GM21360 (cell line): ENCODE data around the gene PF4V1.
"Not testable (repeated sequence)": the region's sequence is repeated elsewhere in the genome, so short reads cannot be mapped to it uniquely, and the experiment has no call there.

Source experiments
- ATAC-seq: cut with Tn5 transposase; IDR thresholded peaks from one replicate; pipeline ENCODE4 v1.9.1; 2021; ENCODE audit warnings: mild to moderate bottlenecking, moderate library complexity; ENCODE audit not compliant: unreplicated experiment

The PF4V1 gene

GRCh38 chr4:73869130-73870055 is 16.3 kb downstream of the PF4V1 start, which contains the start of gene CXCL1:
CXCL1 (plus strand) TSS chr4:73869393; CDS start chr4:73869471, 78 bp downstream.
- no peak for ATAC-seq

- ATAC-seq, result no peak
Observed at GRCh38 chr4:73870260-73870659, 17.2 kb downstream of the PF4V1 start.

GRCh38 chr4:73870768-73871167 is 17.7 kb downstream of the PF4V1 start:
- no peak for ATAC-seq

GRCh38 chr4:73871511-73872310 is 18.6 kb downstream of the PF4V1 start:
- no peak for ATAC-seq

DNA sequence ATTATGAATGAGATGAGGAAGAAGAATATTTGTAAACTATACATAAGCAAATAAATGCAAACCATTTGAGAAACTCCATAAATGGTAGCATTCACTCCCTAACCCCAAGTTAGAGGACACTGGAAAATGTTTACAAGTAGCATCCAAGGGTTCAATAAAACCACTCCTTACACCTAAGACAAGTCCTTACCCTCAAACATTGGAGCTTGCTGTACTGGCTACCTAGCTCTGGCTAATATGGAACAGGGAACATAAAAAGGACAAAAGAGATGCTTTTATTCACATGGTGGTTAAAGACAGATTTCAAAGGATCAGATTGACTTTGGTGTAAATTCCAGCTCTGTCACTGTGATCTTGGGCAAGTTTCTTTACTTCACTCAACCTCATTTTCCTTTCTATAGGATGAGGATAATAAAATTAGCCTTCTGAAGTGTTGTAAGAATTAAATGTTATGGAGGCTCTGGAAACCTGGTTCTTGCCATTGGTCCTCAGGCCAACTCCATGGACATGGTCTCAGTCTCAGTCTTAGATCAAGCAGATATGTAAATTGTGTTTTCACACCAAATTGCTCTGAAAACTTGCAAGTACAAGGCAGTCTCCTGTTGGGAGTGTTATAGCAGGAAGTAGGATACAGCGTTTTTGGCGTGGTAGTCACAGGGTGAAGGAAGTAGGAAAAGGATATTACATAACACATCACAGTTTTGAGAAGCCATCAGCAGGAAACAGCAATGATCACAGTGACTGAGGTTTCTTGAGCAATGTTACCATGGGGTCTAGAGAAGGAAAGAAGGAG is 19.4 kb downstream of the PF4V1 start:
- no peak for ATAC-seq

DNA sequence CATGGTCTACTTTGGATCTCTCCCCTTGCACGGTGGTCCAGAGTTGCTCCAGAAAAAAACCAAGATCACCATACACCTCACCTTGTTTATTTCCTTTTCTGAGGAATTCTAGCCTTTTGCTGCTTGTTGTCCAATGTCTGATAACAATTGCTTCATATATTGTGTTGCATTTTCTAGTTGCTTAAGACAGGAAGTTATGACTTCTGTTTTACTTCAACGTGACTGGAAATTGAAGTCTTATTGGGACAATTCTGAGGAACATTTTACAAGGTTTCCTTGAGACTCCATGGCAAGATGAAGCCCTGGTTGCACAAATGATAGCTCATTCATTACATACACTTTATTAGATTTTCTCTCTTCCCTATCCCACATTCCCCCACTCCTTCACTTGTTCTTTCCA is 21.3 kb downstream of the PF4V1 start:
- no peak for ATAC-seq

DNA sequence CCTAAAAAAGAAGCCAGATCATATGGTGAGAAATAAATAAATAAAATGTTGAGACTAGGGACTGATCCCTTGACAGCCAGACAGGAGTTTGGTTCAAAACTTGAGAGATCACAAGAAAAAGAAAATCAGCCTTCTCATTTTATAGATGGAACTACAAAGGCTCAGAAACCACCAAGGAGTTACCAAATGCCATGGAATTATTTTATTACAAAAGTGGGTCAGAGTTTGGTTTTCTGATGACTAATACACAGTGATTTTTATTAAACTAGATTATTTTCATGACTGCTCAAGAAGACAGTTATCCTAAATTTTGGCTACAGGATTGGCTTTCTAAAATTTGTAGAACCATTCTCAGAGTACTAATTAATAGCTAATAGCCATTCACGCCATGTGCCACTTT is 22.3 kb downstream of the PF4V1 start:
- no peak for ATAC-seq

DNA sequence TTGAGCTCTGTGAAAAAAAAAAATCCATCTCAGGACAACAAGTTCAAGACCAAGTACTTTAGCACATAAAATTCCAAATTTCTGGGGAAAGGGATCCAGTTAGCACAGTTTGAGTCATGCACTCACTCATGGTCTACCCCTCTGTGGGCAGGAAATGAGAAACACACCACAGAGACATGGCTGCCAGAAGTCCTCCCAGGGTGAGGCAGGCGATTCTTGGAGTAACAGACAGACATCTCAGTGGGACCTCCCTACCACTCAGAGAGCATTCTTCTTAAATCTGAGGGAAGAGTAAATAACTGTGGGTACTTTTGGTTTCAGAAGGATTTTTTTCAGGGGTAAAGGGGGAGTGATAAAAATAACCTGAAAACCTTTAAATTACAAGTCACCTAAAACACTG is 30.2 kb downstream of the PF4V1 start:
- no peak for ATAC-seq

DNA sequence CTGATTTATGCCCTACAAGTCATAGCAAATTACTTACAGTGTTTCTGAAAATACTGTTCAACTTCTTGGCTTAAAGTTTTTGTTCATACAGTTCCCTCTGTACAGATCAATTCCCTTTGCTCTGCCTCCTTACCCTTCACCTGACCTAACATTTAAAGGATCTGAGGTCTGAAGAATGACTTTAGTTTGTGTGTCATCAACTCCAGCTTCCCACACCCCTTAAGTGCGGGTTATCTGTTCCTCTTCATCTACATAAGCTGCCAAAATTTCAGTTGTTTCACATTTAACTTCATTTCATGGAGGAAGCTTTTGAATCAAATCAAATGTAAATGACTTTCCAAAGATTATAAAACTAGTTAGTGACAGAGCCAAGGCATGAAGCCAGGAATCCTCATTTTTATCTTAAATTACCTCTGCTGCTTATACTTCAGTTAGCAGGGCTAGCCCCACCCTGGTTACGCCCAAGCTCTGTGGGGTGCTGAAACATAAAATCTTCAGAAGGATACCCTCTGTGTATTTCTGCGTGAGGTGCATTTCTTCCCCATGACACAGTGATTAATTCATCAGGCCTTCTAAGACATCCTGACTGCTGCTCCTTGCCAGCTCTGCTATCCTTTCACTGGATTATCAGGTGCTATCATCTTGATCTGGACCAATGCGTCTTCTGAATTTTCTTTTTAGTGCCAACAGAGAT is 32.6 kb downstream of the PF4V1 start:
- no peak for ATAC-seq

GRCh38 chr4:73891326-73891725 is 38.2 kb downstream of the PF4V1 start:
- ATAC-seq, result no peak

DNA sequence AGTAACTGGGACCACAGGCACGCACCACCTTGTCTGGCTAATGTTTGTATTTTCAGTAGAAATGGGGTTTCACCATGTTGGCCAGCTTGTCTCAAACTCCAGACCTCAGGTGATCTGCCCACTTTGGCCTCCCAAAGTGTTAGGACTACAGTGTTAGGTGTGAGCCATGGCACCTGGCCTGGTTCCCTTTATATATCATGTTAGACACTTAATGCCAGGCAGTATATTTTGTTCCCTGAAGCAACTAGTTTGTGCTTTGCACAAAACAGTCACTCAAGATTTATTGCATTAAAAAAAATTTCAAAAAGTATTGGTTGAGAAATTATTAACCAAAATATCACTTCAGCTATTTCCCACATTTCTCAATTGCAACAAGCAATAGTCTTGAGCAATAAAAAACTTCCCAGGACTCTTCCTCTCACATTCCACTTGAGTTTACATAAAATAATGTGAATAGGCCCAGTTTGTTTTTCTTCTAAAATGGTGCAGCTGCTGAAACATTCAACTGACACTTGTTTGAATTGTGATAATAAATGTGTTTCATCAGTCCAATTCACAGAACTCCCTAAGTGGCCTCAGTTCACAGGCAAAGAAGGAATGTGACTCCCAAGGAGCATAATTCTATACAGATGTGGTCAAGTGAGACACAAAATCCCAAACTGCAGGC is 38.8 kb downstream of the PF4V1 start:
- no peak for ATAC-seq

- no peak for ATAC-seq
Observed at GRCh38 chr4:73892966-73893365, 39.9 kb downstream of the PF4V1 start.

DNA sequence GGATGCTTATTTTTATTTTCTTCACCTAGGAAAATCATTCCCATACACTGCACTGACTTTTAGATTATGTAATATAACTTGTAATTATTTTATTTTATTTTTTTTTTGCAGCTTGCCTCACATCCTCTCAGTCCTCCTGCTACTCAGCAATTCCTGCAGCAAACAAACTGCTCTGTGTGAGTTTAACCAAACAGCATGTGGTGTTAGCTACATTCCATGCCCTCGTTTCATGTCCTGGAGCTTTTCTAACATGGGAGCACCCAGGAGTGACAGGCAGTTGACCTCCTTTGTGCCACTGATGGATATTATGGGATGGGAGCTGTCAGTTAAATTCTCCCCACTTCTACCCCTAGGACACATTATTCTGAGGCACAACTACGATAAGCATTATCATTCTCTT is 40.9 kb downstream of the PF4V1 start:
- no peak for ATAC-seq

DNA sequence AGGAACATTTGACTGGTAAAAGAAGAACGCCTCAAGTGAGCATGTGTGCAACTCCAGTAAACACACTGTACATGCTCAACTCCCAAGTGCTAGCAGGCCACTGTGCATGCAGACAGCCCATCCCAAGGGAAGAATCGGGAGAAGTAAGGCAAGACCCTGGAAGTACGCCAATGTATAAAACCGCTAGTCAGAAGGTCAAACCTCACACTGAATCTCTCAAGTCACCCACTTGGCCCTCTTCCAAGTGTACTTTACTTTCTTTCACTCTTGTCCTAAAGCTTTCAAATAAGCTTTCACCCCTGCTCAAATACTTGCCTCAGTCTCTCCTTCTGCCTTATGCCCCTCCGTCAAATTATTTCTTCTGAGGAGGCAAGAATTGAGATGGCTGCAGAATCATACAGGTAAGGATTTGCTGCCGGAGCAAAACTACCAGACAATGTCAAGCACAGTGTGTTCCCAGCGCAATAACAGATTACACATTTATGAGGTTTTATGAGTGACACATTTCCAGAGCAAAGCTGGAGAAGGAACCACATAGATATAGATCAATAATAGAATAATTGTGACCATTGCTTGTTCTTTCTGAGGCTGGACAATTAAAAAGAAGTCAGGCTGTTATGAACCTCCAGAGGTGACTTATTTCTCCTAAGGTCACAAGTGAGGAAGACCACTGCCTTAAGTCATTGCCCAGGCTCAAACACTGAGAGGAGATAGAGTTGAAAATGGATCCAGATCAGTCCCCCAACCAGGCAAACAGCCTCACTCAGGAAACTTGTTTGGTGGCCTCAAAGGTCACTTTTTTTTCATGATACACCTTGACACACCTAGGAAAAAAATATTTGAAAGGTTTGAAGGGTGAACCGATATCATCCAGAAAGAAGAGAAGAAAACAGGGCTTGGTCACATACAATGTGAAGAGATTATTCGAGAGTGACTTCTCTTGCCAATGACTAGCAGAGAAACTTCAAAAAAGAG is 42.4 kb downstream of the PF4V1 start:
- ATAC-seq, result no peak

GRCh38 chr4:73896416-73896815 is 43.3 kb downstream of the PF4V1 start:
- ATAC-seq, result no peak

GRCh38 chr4:73897380-73898136 is 44.5 kb downstream of the PF4V1 start:
- no peak for ATAC-seq

- not testable (repeated sequence) for ATAC-seq
Observed at GRCh38 chr4:73899338-73899737, 46.2 kb downstream of the PF4V1 start.

- ATAC-seq, result no peak
Observed at GRCh38 chr4:73901031-73901430, 47.9 kb downstream of the PF4V1 start.
